Right lobe of liver (tissue), 6 donors: ENCODE results near the gene PPFIBP1. TPM values are rescaled to one million over a fixed set of nuclear protein-coding genes. Genes with fewer than 3 reads are reported as not detected.

Experiments used
- ATAC-seq, 4 donors: fragments of 200-7000 bp; cut with Tn5 transposase; one replicate each; pipeline ENCODE4 v1.9.1; 2020; ENCODE audit warnings: mild to moderate bottlenecking in 4 of 4, moderate library complexity in 4 of 4
- DNase-seq, 3 donors: peaks; one replicate each; pipeline ENCODE4 v3.0.0-alpha.2; 2020
- H3K27ac ChIP-seq, 3 donors: fragments of 200-600 bp; one replicate each; pipeline ENCODE4 v1.8.0; 2022
- H3K27me3 ChIP-seq, 2 donors: fragments of 200-600 bp; one replicate each; pipeline ENCODE4 v1.8.0; 2022
- H3K36me3 ChIP-seq, 4 donors: fragments of 200-600 bp; sonication (generic) in 1 of 4; one replicate each; pipeline versions ENCODE4 v1.5.1 to v1.8.0; 2017 to 2022; ENCODE audit warnings: control low read depth in 1 of 4
- H3K4me1 ChIP-seq, 4 donors: fragments of 200-600 bp; sonication (generic) in 1 of 4; one replicate each; pipeline versions ENCODE4 v1.5.1 to v1.8.0; 2017 to 2022; ENCODE audit warnings: control low read depth in 1 of 4
- H3K4me3 ChIP-seq, 3 donors: fragments of 200-600 bp; one replicate each; pipeline ENCODE4 v1.8.0; 2022
- H3K9me3 ChIP-seq, 4 donors: fragments of 200-600 bp; sonication (generic) in 1 of 4; one replicate each; pipeline versions ENCODE4 v1.5.1 to v1.8.0; 2017 to 2022; ENCODE audit warnings: control low read depth in 1 of 4
- CTCF ChIP-seq, 4 donors: fragments of 200-600 bp in 3 of 4; fragments of 450-650 bp in 1 of 4; IDR thresholded peaks; one replicate each; pipeline versions ENCODE4 v1.5.1 to v1.8.0; 2016 to 2022; ENCODE audit warnings: antibody characterized with exemption in 4 of 4, mild to moderate bottlenecking in 2 of 4
- POLR2A ChIP-seq: fragments of 450-650 bp; IDR thresholded peaks from one replicate; pipeline ENCODE4 v1.6.1; 2017; ENCODE audit warnings: antibody characterized with exemption, mild to moderate bottlenecking
- WGBS: methylation state at CpG from one replicate; pipeline ENCODE4 v1.1.6; 2018; ENCODE audit warnings: low coverage, low lambda C conversion rate; ENCODE audit not compliant: insufficient coverage; ENCODE audit errors: missing lambda C conversion rate; 5-methylcytosine and 5-hydroxymethylcytosine counted together
- intact Hi-C, 2 donors: fragments of 100-400 bp; cut with DNase I; formaldehyde crosslinking; loops; one replicate each; pipeline versions ENCODE4 v1.11.2 to v1.14.1; 2022
- total RNA-seq, 6 experiments: library from RNA; depleted of rRNA in 2 of 6; stranded (reverse); fragments of >200 nt in 2 of 6; fragmentation: NEBNext Ultra II Directional in 3 of 6; extraction: Animal tissue kit (Norgen Biotek cat#: 25700) in 3 of 6; gene quantifications; one replicate each; pipeline versions ENCODE4 v1.1.0 to v1.2.4, GENCODE V29; 2016 to 2023
- donor health status: DM: no; HTN: yes; CAD: no.
- donor health status: DM: no; HTN: no; CAD: no.
- donor health status: DM: no; HTN: no; CAD: no.
- donor health status: DM: no; HTN: yes; CAD: no.
- donor health status: DM: no; HTN: yes; CAD: no.

The PPFIBP1 gene
- total RNA-seq, 6 experiments from 2014 or later = 24.1 to 53.9 (median 35.8) TPM

- H3K27ac ChIP-seq = peak within 1 kb of the TSS; percentile 30 to 81 (median 75)
- peaks cover 0 to 17% (median 2%) of the 10 kb centered on the region in 4 donors for H3K36me3 ChIP-seq
- peaks cover 0 to 27% (median 10%) of the 10 kb centered on the region in 4 donors for H3K4me1 ChIP-seq
- peak within 1 kb of the TSS in 1 of 3 donors; percentile 3 for H3K4me3 ChIP-seq
- 35% methylated on average over 5 of the region's 5 CpGs for WGBS
- intact Hi-C loops = no loop called here
- DNase-seq (no peak), ATAC-seq (peak in 1 of 4 donors; percentile 5)
- no peaks in the 10 kb centered on the region for H3K9me3 ChIP-seq
- TF ChIP-seq CTCF (IDR thresholded peaks at IDR 0.05) (no peak), POLR2A (no peak)
- H3K27me3 ChIP-seq = no peaks in the 10 kb centered on the region
These were observed 172.3 kb downstream of the PPFIBP1 start, which contains the start of gene REP15 for GRCh38 chr12:27696293-27696652. REP15 (plus strand) TSS chr12:27696447; CDS start chr12:27696563, 116 bp downstream.

GRCh38 chr12:27696864-27697564 is 173.0 kb downstream of the PPFIBP1 start:
- Histone ChIP-seq H3K4me1 (peaks cover 0 to 27% (median 10%) of the 10 kb centered on the region in 4 donors), H3K4me3 (peak overlapping the region in 1 of 3 donors; percentile 12), H3K36me3 (peaks cover 0 to 12% (median 1%) of the 10 kb centered on the region in 4 donors), H3K27me3 (no peaks in the 10 kb centered on the region), H3K9me3 (no peaks in the 10 kb centered on the region), H3K27ac (peak overlapping the region; percentile 58 to 81 (median 75))
- intact Hi-C loops = no loop called here
- 23% methylated on average over 3 of the region's 3 CpGs for WGBS
- TF ChIP-seq POLR2A = no peak
- no peak for TF ChIP-seq CTCF (IDR thresholded peaks at IDR 0.05)
- ATAC-seq (peak; percentile 77 to 84 (median 82)), DNase-seq (peak in 1 of 3 donors; percentile 59)

DNA sequence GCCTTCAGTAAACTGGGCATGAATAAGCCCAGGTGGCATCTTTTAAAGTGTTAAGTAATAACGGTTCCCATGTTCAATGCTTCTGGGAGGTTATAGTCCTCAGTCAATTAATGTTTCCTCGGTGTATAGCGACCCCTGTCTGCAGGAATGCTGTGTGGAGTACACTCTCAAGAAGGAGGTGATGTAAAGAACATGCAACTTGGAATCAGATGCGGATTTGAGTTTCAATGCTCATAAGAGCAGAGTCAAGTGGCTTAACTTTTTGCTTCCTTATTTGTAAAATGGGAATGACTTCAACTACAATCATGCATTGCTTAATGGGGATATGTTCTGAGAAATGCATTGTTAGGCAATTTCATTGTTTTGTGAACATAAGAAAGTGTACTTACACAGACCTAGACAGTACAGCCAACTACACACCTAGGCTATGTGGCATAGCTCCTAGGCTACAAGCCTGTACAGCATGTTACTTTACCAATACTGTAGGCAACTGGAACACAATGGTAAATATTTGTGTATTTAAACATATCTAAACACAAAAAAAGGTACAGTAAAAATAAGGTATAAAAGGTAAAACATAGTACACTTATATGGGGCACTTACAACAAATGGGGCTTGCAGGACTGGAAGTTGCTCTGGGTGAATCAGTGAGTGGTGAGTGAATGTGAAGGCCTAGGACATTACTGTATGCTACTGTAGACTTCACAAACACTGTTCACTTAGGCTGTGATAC is 179.9 kb downstream of the PPFIBP1 start:
- H3K4me3 ChIP-seq = no peak overlapping the region
- intact Hi-C loops = no loop called here

DNA sequence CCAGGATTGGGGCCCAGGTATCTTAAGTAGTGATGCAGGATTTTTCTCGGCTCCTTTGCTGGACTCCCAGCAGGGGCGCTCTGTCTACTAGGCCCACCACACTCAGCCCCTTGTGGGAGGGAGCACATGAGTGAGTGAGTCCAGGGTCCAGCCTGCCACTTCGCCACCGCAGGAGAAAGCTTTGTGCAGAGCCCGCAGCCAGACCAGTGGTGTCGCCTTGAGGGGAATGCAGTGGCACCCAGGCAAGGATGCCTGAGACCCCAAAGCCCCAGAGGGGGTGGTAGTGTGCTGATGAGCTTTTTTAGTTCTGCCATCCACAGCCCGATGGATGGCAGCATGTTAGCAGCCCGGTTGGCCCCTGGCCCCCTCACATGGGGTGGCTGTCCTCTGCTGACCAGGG is 181.3 kb downstream of the PPFIBP1 start:
- intact Hi-C loops = no loop called here
- WGBS = 93% methylated on average over 6 of the region's 8 CpGs

More for the DNA sequence above, 179.9 kb downstream of the PPFIBP1 start:
- DNase-seq (peak in 2 of 3 donors; percentile 53 to 79), ATAC-seq (peak; percentile 95 to 97 (median 96))
- Histone ChIP-seq H3K4me1 (no peaks in the 10 kb centered on the region), H3K36me3 (no peaks in the 10 kb centered on the region), H3K9me3 (no peaks in the 10 kb centered on the region), H3K27me3 (no peaks in the 10 kb centered on the region), H3K27ac (no peak overlapping the region)
- TF ChIP-seq POLR2A (no peak), CTCF (IDR thresholded peaks at IDR 0.05) (peak; percentile 86 to 96 (median 90))
- 1% methylated on average over 4 of the region's 4 CpGs for WGBS

More for the DNA sequence above, 181.3 kb downstream of the PPFIBP1 start:
- H3K27ac ChIP-seq = no peak overlapping the region
- no peak for ATAC-seq
- TF ChIP-seq CTCF (IDR thresholded peaks at IDR 0.05) (no peak), POLR2A (no peak)
- no peaks in the 10 kb centered on the region for H3K27me3 ChIP-seq
- H3K36me3 ChIP-seq = no peaks in the 10 kb centered on the region
- no peak overlapping the region for H3K4me3 ChIP-seq
- no peaks in the 10 kb centered on the region for H3K4me1 ChIP-seq
- H3K9me3 ChIP-seq = no peaks in the 10 kb centered on the region
- DNase-seq = no peak
